OCI-LY1 (cell line): ENCODE data around the gene MCF2L.

Experiments
- H2AFZ ChIP-seq: fragments of 200-600 bp; sonication (generic), shearing (Covaris generic); 2 replicates; pipeline ENCODE4 v1.6.0; 2014; ENCODE audit warnings: antibody characterized with exemption, mild to moderate bottlenecking, low read length
- H3F3A ChIP-seq: fragments of 200-600 bp; sonication (generic), shearing (Covaris generic); 2 replicates; pipeline ENCODE4 v1.6.0; 2014; ENCODE audit warnings: mild to moderate bottlenecking, antibody characterized with exemption, low read length, moderate library complexity; ENCODE audit not compliant: insufficient read depth
- H3K27ac ChIP-seq: fragments of 200-600 bp; sonication (generic); 2 replicates; pipeline ENCODE4 v1.5.1; 2014; ENCODE audit warnings: low read length, mixed run types, mild to moderate bottlenecking, low read depth; ENCODE audit not compliant: poor library complexity, severe bottlenecking
- H3K27me3 ChIP-seq: fragments of 200-600 bp; sonication (generic); 2 replicates; pipeline ENCODE4 v1.6.0; 2014; ENCODE audit warnings: antibody characterized with exemption, mild to moderate bottlenecking, low read length, moderate library complexity; ENCODE audit not compliant: insufficient read depth
- H3K36me3 ChIP-seq: fragments of 200-600 bp; sonication (generic); 2 replicates; pipeline ENCODE4 v1.6.1; 2014; ENCODE audit warnings: mild to moderate bottlenecking, antibody characterized with exemption, low read length, moderate library complexity, mixed read lengths; ENCODE audit not compliant: insufficient read depth
- H3K4me1 ChIP-seq: fragments of 200-600 bp; sonication (generic); 2 replicates; pipeline ENCODE4 v1.5.1; 2014; ENCODE audit warnings: mild to moderate bottlenecking, low read length, moderate library complexity; ENCODE audit not compliant: insufficient read depth, severe bottlenecking
- H3K4me2 ChIP-seq: fragments of 200-600 bp; sonication (generic), shearing (Covaris generic); 2 replicates; pipeline ENCODE4 v1.6.1; 2014; ENCODE audit warnings: low read length
- H3K4me3 ChIP-seq: fragments of 200-600 bp; sonication (generic); 2 replicates; pipeline ENCODE4 v1.5.1; 2014; ENCODE audit warnings: low read length, low read depth, mild to moderate bottlenecking, mixed read lengths; ENCODE audit not compliant: poor library complexity, severe bottlenecking
- H3K79me2 ChIP-seq: fragments of 200-600 bp; shearing (Covaris generic); 2 replicates; pipeline ENCODE4 v1.6.1; 2016; ENCODE audit warnings: mixed run types, low read length, mixed read lengths; ENCODE audit not compliant: insufficient read depth
- H3K9ac ChIP-seq: fragments of 200-600 bp; sonication (generic), shearing (Covaris generic); 2 replicates; pipeline ENCODE4 v1.6.1; 2014; ENCODE audit warnings: mild to moderate bottlenecking, low read length, mixed read lengths
- H3K9me2 ChIP-seq: fragments of 200-600 bp; sonication (generic), shearing (Covaris generic); 2 replicates; pipeline ENCODE4 v1.6.1; 2014; ENCODE audit warnings: low read depth, mild to moderate bottlenecking, low read length, mixed read lengths
- H3K9me3 ChIP-seq: fragments of 200-600 bp; shearing (Covaris generic); 2 replicates; pipeline ENCODE4 v1.6.1; 2014; ENCODE audit warnings: low read length, mixed read lengths
- H4K20me1 ChIP-seq: fragments of 200-600 bp; sonication (generic), shearing (Covaris generic); 2 replicates; pipeline ENCODE4 v1.6.0; 2016; ENCODE audit warnings: mild to moderate bottlenecking, low read length; ENCODE audit not compliant: insufficient read depth
- CTCF ChIP-seq: fragments of 200-600 bp; sonication (generic), shearing (Covaris generic); IDR thresholded peaks from 2 replicates; pipeline ENCODE4 v1.5.1; 2017; ENCODE audit warnings: mild to moderate bottlenecking, antibody characterized with exemption, low read length, moderate library complexity, mixed read lengths
- EZH2 ChIP-seq: fragments of 200-600 bp; sonication (generic), shearing (Covaris generic); IDR thresholded peaks from 2 replicates; pipeline ENCODE4 v1.8.0; 2017; ENCODE audit warnings: borderline replicate concordance, mixed run types, mild to moderate bottlenecking, antibody characterized with exemption, low read length, moderate library complexity, mixed read lengths

Gene MCF2L

DNA sequence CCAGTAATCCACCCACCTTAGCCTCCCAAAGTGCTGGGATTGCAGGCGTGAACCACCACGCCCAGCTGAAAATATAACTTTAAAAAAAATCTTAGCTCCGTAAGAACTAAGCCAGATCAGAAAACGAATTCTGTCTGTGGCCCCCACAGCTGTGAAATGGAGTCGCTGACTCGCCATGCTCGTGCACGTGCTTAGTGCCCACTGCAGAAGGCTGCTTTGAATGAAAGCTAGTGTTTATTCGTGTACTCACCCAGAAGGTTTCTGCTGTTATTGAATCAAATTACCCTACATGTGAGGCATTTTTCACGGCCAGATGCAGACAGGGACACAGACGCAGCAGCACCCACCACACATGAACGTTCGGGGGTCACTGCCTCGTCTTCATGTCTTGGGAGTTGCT, 74.9 kb downstream of the MCF2L start:
- no peaks in the 10 kb centered on the region for H3K9me3 ChIP-seq
- no peaks in the 10 kb centered on the region for H3F3A ChIP-seq
- no peak overlapping the region for H3K9ac ChIP-seq
- no peaks in the 10 kb centered on the region for H3K36me3 ChIP-seq
- no peak for TF ChIP-seq EZH2
- no peak for TF ChIP-seq CTCF
- H3K27ac ChIP-seq: no peak overlapping the region
- H2AFZ ChIP-seq: no peak overlapping the region
- no peaks in the 10 kb centered on the region for H3K9me2 ChIP-seq
- H3K79me2 ChIP-seq: no peaks in the 10 kb centered on the region
- H3K4me2 ChIP-seq: no peak overlapping the region
- no peaks in the 10 kb centered on the region for H4K20me1 ChIP-seq
- H3K4me1 ChIP-seq: no peaks in the 10 kb centered on the region
- no peak overlapping the region for H3K4me3 ChIP-seq
- H3K27me3 ChIP-seq: no peaks in the 10 kb centered on the region

DNA sequence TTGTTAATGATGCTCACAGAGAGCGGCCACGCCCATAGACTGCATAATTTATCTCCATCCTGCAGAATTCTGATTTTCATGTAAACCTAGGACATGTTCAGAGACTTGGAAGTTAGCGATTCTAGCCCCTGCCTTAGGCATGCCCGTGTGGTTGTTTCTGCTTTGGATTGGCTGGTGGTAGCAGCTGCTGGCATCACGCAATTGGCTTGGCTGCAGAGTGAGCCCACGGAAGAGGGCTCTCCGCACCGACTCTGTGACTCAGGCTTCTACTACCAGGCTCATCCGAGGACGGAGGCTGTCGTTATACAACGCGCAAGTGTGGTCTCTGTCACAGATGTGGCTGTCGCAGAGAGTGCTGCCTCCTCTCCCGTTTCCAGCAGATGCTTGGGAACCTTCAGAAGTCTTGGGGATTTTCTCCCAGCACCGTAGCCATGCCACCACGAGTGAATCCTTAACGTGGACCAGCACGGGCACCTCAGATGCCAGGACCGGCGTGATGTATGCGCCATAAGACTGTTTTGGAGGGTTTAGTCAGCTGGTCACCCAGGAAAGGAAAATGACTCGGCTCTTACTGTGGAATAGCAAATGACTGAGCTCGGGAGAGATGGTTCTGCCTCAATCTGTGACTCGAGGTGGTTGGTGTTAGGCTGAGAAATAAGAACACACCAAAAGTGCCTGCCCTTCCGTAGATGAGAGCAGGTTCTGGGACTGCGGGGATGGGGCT, 75.5 kb downstream of the MCF2L start:
- Histone ChIP-seq H3K4me3 (no peak overlapping the region), H2AFZ (no peak overlapping the region), H3F3A (no peaks in the 10 kb centered on the region), H3K9ac (no peak overlapping the region), H3K9me3 (no peaks in the 10 kb centered on the region), H3K4me2 (no peak overlapping the region), H3K27ac (no peak overlapping the region), H3K9me2 (no peaks in the 10 kb centered on the region), H3K4me1 (no peaks in the 10 kb centered on the region), H3K79me2 (no peaks in the 10 kb centered on the region), H3K27me3 (no peaks in the 10 kb centered on the region), H4K20me1 (no peaks in the 10 kb centered on the region), H3K36me3 (no peaks in the 10 kb centered on the region)
- no peak for TF ChIP-seq CTCF
- TF ChIP-seq EZH2: no peak

GRCh38 chr13:113045251-113046127, 76.5 kb downstream of the MCF2L start:
- Histone ChIP-seq H3K4me3 (no peak overlapping the region), H3K9me3 (no peaks in the 10 kb centered on the region), H3K27me3 (no peaks in the 10 kb centered on the region), H2AFZ (no peak overlapping the region), H3K4me2 (no peak overlapping the region), H4K20me1 (no peaks in the 10 kb centered on the region), H3K4me1 (no peaks in the 10 kb centered on the region), H3K27ac (no peak overlapping the region), H3K9ac (no peak overlapping the region), H3F3A (no peaks in the 10 kb centered on the region), H3K79me2 (no peaks in the 10 kb centered on the region), H3K9me2 (no peaks in the 10 kb centered on the region), H3K36me3 (no peaks in the 10 kb centered on the region)
- no peak for TF ChIP-seq CTCF
- no peak for TF ChIP-seq EZH2
